Measurements from ENCODE around the gene FYN. TPM values are rescaled to one million over a fixed set of nuclear protein-coding genes. Genes with fewer than 3 reads are reported as not detected.

FYN gene
- total RNA-seq, 4 donors from 2014 or later: 108 to 281 (median 186) TPM

GRCh38 chr6:111884068-111884467 is 10.8 kb upstream of the FYN start:
- TF ChIP-seq CTCF (IDR thresholded peaks at IDR 0.05): no peak
- ATAC-seq (ENCODE audit: low FRiP score) (no peak), DNase-seq (ENCODE audit: low spot score) (no peak)

DNA sequence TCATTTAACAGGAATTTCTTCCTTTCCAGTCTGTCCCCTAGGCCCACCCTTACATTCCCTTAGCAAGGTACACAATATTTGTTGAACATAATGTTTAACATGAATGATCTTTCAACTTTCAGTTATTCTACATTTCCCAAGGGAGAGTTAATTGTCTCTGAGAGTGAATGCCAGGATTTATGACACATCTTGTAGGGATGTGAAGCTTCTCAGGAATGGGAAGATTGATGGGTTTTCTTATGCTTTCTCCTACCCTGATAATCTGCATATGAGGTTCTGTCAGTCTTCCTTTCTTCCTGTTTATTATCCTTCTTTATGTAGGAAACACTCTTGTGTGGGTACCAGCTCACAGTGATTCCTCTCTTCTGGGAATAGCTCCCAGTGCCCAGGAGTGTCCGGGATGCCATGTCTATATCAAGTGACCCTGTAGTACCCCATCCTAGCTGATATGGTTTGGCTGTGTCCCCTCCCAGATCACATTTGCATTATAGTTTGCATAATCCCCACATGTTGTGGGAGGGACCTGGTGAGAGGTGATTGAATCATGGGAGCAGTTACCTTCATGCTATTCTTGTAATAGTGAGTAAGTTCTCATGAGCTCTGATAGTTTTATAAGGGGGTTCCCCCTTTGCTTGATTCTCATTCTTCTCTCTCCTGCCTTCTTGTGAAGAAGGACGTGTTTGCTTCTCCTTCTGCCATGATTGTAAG is 7.1 kb upstream of the FYN start:
- DNase-seq (ENCODE audit: low spot score) (no peak), ATAC-seq (ENCODE audit: low FRiP score) (no peak)
- TF ChIP-seq CTCF (IDR thresholded peaks at IDR 0.05): no peak

DNA sequence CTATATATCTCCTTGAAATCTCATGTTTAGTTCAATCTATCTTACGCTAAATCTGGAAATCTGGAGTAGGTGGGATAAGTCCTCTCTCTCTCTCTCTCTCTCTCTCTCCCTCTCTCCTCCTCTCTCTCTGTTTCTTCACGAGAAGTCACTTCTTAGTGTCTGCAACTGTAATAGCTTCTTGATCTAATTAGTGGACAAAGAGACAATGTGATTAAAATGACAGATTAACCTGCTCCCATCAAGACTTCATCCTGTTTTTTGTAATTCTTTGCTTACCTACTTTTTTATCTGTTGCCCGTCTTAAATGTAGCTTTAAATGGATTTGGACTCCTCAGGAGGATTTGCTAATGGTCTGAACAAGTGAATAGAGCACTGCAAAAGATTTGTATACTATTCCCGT is 2.5 kb upstream of the FYN start:
- ATAC-seq (ENCODE audit: low FRiP score) (no peak), DNase-seq (ENCODE audit: low spot score) (no peak)
- no peak for TF ChIP-seq CTCF (IDR thresholded peaks at IDR 0.05)

GRCh38 chr6:111874025-111874415 is 768 bp upstream of the FYN start:
- DNase-seq (ENCODE audit: low spot score) (no peak), ATAC-seq (ENCODE audit: low FRiP score) (no peak)
- TF ChIP-seq CTCF (IDR thresholded peaks at IDR 0.05): no peak

DNA sequence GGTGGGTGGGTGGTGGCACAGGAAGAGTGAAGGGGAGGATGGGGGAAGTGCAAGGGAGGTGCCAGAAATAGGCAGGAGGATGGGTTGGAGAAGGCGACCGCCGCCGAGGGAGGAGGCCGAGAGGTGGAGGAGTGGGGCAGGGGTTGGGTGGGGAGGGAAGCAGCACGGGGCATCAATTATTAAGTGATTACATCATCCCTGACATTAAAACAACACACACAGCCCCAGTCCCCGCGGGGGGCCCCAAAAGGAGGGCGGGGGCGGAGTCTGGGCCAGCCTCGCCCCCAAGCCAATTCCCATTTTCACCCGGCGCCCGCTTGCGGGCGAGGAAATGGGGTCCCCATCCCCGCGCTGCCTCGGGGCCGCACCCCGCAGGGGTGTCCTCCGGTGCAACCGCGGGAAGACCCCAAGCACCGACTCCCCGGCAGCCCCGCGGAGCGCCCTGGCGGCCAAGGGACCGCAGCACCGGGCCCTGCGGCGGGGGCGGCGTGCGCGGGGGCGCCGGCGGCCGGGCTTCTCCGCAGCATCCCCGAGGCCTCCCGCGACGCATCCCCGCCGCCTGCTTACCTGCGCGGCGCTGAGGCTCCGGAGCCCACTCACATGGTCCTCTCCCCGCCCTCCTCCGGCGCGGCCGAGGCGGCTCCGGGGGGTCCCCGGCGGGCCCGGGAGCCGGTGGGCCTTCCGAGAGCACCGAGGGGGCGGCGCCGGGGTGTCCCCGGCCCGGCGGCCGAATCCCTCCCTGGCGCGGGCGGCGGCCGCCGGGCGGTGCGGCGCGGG is 663 bp downstream of the FYN start:
- TF ChIP-seq CTCF (IDR thresholded peaks at IDR 0.05): no peak
- DNase-seq (ENCODE audit: low spot score): no peak

GRCh38 chr6:111871725-111872400 is 1.4 kb downstream of the FYN start:
- TF ChIP-seq CTCF (IDR thresholded peaks at IDR 0.05): no peak
- DNase-seq (ENCODE audit: low spot score) (no peak), ATAC-seq (ENCODE audit: low FRiP score) (no peak)

More for the DNA sequence above, 663 bp downstream of the FYN start:
- peak; percentile 19 for ATAC-seq (ENCODE audit: low FRiP score)
